Measurements from ENCODE around the gene IFITM2. TPM values are rescaled to one million over a fixed set of nuclear protein-coding genes. Genes with fewer than 3 reads are reported as not detected.
"Not testable (repeated sequence)": the region's sequence is repeated elsewhere in the genome, so short reads cannot be mapped to it uniquely, and the experiment has no call there.

IFITM2 gene
- polyA plus RNA-seq, 1 donor, result 189 TPM

DNA sequence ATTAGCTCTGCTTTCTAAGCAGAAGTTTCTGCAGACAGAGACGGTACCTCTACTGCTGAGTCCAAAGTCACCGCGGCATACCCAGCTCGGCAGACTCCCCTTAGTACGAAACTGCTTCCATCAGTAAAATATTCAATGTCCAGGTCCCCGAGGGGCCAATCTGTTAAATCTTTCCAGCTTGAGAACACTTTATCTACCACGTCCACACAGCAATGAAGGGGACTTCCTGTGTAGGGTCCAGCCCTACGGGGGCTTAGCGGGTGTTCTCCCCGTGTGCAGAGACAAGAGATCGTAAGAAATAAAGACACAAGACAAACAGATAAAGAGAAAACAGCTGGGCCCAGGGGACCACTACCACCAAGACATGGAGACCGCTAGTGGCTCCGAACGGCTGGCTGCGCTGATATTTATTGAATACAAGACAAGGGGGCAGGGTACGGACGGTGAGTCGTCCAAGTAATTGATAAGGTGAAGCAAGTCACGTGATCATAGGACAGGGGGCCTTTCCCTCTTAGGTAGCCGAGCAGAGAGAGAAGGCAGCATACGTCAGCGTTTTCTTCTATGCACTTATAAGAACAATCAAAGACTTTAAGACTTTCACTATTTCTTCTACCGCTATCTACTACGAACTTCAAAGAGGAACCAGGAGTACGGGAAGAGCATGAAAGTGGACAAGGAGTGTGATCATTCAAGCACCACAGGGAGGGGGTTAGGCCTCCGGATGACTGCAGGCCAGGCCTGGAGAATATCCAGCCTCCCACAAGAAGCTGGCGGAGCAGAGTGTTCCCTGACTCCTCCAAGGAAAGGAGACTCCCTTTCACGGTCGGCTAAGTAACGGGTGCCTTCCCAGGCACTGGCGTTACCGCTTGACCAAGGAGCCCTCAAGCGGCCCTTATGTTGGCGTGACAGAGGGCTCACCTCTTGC lies 17.2 kb downstream of the IFITM2 start:
- DNase-seq, result not testable (repeated sequence)

GRCh38 chr11:325796-326591 lies 18.4 kb downstream of the IFITM2 start:
- no peak for DNase-seq

- DNase-seq, result no peak
These were observed 18.9 kb downstream of the IFITM2 start for GRCh38 chr11:326592-326841.

- DNase-seq, result no peak
These were observed 19.4 kb downstream of the IFITM2 start for GRCh38 chr11:326842-327580.

DNA sequence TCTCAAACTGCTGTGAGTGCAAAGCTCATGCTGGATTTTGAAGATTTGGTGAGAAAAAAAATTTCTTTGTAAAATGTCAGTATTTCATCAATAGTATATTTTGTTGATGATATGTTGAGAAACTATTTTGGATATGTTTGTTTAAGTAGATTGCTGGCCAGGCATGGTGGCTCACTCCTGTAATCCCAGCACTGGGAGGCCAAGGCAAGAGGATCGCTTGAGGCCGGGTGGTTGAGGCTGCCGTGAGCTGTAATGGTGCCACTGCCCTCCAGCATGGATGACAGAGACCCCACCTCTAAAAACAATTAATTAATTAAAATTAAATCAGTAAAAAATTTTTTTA lies 19.9 kb downstream of the IFITM2 start:
- DNase-seq, result no peak

- no peak for DNase-seq
These were observed 20.4 kb downstream of the IFITM2 start for GRCh38 chr11:328012-328411.

DNA sequence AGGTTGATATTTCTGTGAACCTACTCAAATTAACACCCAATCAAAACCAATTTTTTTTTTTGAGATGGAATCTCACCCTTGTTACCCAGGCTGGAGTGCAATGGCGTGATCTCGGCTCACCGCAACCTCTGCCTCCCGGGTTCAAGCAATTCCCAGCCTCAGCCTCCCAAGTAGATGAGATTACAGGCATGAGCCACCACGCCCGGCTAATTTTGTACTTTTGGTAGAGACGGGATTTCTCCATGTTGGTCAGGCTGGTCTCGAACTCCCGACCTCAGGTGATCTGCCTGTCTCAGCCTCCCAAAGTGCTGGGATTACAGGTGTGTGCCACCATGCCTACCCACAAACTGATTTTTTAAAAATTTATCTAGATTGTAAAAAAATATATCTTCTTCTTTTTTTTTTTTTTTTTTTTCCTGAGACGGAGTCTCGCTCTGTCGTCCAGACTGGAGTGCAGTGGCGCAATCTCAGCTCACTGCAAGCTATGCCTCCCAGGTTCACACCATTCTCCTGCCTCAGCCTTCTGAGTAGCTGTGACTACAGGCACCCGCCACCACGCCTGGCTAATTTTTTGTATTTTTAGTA lies 21.0 kb downstream of the IFITM2 start:
- not testable (repeated sequence) for DNase-seq

DNA sequence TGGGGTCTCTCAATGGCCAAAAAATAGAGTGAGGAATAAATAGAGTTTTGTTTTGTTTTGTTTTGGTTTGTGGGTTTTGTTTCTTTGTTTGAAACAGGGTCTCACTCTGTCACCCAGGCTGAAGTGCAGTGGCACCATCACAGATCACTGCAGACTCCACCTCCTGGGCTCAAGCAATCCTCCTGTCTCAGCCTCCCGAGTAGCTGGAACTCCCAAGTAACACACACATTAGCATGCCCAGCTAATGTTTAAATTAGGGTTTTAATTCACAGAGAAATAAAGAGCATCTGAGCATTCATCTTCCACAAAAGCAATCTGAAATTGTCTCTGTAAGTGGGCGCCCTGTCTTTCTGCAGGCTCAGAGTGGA lies 22.3 kb downstream of the IFITM2 start:
- DNase-seq, result no peak

DNA sequence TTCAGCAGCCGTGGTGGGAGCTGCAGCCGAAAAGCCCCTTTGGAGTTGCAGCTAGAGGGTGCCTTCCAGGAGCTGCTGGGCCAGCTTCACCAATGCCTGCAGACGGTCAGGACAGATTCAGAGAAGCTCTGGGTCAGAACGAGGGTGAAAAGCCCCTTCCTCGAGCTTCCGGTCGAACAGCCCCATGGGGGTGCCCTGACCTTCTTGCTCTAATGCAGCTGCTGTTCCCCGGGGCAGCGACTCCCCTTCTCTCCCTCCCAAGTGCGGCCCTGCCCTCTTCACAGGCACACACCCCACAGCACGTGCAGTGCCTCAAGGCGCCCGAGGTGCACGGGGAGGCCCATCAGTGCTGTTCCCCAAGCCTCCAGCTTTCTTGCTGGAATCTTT lies 22.7 kb downstream of the IFITM2 start:
- DNase-seq, result no peak

DNA sequence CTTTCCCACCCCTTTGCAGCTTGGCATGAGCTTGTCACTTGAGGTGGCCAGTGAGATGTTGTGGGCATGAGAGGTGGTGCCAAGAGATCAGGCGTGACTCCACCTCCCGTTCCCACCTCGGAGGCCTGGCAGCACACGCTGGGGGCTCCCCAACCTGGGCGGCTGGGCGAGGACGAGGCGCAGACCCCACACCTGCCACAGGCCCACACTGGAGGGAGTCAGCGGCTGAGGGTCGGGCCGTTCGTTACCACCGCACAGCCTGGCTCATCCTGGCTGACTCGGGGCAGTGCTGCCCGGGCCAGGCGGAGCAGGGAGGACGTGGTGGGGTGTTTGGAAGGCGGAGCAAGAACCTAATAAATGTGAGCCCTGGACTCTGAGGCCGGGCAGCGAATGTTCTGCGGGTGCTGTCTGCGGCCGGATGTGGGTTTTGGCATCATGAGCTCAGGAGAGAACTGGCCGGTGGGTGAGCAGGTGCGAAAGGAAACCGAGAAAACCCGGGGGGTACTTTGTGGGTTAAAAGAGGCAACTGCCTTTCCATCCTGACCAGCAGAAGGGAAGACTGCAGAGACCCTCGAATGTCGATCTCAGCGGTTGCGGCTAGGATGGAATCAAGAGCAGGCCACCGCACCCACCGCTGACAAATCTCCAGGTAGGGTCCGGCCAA lies 23.2 kb downstream of the IFITM2 start:
- DNase-seq, result no peak

DNA sequence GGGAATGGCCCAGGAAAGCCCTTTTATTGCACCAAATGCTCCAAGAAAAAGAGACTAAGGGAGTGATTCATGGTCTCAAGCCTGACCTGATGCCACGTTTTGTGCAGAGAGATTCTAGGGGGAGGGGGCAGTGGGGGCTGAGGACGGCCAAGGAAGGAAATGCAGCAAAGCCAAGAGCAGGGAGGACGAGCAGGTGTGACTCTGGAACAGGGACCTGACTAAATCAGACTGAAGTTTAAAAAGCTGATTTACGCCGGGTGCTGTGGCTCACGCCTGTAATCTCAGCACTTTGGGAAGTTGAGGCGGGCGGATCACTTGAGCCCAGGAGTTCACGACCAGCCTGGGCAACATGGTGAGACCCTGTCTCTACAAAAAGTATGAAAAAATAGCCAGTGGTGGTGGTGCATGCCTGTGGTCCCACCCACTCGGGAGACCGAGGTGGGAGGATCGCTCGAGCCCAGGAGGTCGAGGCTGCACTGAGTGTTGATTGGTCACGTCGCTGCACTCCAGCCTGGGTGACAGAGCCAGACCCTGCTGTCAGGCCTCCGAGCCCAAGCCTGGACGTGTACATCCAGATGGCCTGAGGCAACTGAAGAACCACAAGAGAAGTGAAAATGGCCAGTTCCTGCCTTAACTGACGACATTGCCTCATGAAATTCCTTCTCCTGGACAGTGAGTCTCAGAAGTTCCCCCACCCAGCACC lies 23.9 kb downstream of the IFITM2 start:
- no peak for DNase-seq

DNA sequence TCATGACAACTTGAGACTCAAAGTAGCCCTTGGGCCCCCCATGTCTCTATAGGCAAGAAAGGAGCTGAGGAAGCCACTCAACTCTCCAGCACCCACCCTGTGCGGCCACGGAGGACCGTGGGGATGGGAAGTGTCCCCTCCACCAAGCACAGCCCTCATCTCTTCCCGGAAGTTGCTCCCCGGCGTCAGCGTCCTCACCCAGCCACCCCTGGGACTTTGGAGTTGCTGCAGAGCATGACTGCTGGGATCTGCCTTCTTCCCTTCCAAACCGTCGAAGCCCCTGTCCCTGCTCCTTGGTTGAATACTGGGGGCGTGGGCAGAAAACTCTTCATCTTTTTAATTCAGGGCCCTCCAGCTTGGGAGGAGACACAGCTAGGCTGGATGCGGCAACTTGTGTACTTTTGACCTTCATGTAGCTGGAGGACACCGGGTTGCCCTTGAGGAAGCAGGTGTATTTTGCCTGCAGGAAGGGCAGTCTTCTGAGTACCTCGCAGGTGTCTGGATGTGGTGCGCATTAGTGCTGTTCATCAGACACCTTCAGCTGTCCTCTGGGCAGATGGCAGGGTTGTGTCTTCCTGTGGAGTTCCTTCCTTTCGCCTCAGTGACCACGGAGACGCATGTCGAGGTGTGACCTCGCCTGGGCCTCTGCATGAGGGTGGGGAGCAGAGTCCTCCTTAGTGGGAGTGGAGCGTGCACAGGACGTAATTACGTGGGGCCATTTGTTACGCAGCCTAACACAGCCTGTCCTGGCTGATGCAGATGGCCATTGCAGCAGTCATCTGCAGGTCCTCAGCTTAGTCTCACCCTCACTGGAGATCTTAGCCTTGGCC lies 25.2 kb downstream of the IFITM2 start:
- no peak for DNase-seq

DNA sequence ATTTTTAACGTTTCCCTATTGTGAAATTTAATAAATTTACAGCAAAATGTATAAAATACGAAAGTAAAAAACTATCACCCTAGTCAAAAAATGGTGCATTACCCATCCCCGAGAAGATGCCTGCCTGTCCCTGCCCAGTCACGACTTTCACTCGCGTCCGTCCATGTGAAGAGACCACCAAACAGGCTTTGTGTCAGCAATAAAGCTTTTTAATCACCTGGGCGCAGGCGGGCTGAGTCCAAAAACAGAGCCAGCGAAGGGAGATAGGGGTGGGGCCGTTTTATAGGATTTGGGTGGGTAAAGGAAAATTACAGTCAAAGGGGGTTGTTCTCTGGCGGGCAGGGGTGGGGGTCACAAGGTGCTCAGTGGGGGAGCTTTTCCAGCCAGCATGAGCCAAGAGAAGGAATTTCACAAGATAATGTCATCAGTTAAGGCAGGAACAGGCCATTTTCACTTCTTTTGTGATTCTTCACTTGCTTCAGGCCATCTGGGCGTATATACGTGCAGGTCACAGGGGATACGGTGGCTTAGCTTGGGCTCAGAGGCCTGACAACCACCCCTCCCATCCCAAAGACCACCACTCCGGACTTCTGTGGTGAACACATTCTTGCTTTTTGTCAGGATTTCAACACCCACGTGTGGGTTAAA lies 26.1 kb downstream of the IFITM2 start:
- DNase-seq, result not testable (repeated sequence)

DNA sequence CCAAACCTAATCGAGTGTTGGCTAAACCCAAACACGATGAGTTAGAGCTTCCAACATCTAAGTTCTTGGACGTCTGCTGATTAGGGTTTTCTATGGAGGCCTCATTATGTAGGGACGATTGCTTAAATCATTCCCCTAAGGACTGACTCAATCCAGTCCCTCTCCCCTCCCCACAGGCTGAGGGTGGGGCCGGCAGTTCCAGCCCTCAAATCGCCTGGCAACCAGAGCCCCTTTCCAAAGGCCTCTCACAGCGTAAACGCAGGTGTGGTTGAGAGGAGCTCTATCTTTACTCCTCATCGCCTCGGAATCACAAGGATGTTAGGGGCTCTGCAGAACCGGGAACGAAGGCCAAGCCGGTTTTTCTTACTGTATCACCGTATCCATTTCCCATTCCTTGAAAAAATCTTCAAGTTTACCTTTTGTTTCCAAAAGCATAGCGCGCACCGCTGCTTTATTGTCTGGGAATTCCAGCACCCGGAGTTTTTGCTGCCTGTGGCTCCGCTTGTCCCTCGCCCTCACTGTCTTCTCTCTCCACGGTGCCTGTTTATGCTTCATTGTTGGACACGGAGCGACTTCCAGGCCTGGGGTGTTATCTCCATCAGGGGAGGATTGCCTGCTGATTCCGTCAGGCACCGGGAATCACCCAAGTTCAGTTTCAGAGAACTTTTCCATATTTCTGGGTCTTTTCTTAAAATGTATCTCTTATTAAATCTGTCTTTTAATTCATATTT lies 26.8 kb downstream of the IFITM2 start:
- DNase-seq, result no peak

GRCh38 chr11:335779-336658 lies 28.4 kb downstream of the IFITM2 start:
- DNase-seq, result peak; percentile 77

DNA sequence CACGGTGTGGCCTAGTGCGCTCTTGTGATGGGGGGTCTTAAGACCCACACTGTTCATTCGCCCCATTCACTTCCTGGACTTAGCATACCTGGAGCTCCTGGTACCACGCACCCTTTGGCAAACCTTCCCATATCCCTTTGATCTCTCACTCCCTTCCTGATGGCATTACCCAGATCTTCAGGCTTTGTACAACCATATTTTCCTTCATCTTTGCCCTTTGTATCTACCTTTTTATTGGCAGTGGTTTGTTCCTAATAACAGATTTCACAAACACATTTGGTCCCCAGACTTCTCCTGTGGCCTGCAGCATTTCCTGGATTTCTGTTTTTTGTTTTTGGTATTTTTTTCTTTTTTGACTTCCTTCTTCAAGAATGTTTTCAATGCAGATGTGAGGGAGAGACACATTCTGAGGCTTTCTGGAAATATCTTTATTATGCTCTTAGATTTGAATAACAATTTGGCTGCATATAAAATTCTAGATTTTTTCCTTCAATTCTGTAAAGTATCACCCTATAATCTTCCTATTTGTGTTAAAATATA lies 29.1 kb downstream of the IFITM2 start:
- no peak for DNase-seq

DNA sequence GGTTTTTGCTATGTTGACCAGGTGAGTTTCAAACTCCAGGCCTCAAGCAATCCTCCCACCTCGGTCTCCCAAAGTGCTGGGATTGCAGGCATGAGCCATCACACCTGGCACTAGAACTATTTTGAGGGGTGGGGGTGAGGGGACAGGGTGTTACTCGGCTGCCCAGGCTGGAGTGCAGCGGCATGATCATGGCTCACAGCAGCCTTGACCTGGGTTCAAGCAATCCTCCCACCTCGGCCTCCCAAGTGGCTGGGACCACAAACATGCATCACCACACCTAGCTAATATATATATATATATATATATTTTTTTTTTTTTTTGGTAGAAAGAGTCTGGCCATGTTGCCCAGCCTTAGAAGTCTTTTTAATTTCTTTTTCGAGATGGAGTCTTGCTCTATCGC lies 30.1 kb downstream of the IFITM2 start:
- no peak for DNase-seq

- DNase-seq, result no peak
These were observed 32.3 kb downstream of the IFITM2 start for GRCh38 chr11:339963-340362.
